Measurements from ENCODE around the gene ADGRB3. TPM values are rescaled to one million over a fixed set of nuclear protein-coding genes. Genes with fewer than 3 reads are reported as not detected.

ADGRB3 gene
- total and polyA plus RNA-seq, 4 donors = 0.21 to 2.3 (median 0.48) TPM

GRCh38 chr6:68654134-68654533, 19.1 kb downstream of the ADGRB3 start:
- H3K4me3 ChIP-seq (ENCODE audit: low read depth in 1 of 3, low read length in 3 of 3) = no peak overlapping the region
- no peaks in the 10 kb centered on the region for H3K9me3 ChIP-seq (ENCODE audit: control insufficient read depth in 4 of 4, low read length in 3 of 4)
- H3K9ac ChIP-seq (ENCODE audit: low read depth in 1 of 2, low read length in 2 of 2) = no peak overlapping the region
- H3K4me1 ChIP-seq (ENCODE audit: control insufficient read depth in 4 of 4, insufficient read depth in 4 of 4, low read length in 3 of 4) = no peaks in the 10 kb centered on the region
- no peaks in the 10 kb centered on the region for H3K36me3 ChIP-seq (ENCODE audit: control insufficient read depth in 4 of 4, insufficient read depth in 3 of 4, low read depth in 1 of 4, low read length in 3 of 4)
- 53% methylated on average over 2 of the region's 2 CpGs for WGBS
- no peaks in the 10 kb centered on the region for H3K27me3 ChIP-seq (ENCODE audit: control insufficient read depth in 4 of 4, insufficient read depth in 4 of 4, low read length in 3 of 4)
- H3K27ac ChIP-seq (ENCODE audit: low read depth in 1 of 2, low read length in 2 of 2) = no peak overlapping the region
- TF ChIP-seq EGR1 (IDR thresholded peaks at IDR 0.05; ENCODE audit: low read depth in 2 of 2) = no peak
- TF ChIP-seq RAD21 (IDR thresholded peaks at IDR 0.05) = no peak
- no peak for TF ChIP-seq TAF1 (conservative IDR thresholded peaks at IDR 0.05)
- no peak for TF ChIP-seq HNF4A (conservative IDR thresholded peaks at IDR 0.05)
- no peak for TF ChIP-seq FOXA1 (IDR thresholded peaks at IDR 0.05)
- no peak for TF ChIP-seq HNF4G (IDR thresholded peaks at IDR 0.05)
- no peak for TF ChIP-seq YY1 (IDR thresholded peaks at IDR 0.05)
- no peak for TF ChIP-seq MAX (IDR thresholded peaks at IDR 0.05)
- no peak for TF ChIP-seq GABPA (IDR thresholded peaks at IDR 0.05 in 1 of 2, conservative IDR thresholded peaks at IDR 0.05 in 1 of 2)
- TF ChIP-seq REST (IDR thresholded peaks at IDR 0.05) = no peak
- TF ChIP-seq JUND (IDR thresholded peaks at IDR 0.05) = no peak
- TF ChIP-seq, protein P1, sequence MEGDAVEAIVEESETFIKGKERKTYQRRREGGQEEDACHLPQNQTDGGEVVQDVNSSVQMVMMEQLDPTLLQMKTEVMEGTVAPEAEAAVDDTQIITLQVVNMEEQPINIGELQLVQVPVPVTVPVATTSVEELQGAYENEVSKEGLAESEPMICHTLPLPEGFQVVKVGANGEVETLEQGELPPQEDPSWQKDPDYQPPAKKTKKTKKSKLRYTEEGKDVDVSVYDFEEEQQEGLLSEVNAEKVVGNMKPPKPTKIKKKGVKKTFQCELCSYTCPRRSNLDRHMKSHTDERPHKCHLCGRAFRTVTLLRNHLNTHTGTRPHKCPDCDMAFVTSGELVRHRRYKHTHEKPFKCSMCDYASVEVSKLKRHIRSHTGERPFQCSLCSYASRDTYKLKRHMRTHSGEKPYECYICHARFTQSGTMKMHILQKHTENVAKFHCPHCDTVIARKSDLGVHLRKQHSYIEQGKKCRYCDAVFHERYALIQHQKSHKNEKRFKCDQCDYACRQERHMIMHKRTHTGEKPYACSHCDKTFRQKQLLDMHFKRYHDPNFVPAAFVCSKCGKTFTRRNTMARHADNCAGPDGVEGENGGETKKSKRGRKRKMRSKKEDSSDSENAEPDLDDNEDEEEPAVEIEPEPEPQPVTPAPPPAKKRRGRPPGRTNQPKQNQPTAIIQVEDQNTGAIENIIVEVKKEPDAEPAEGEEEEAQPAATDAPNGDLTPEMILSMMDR (IDR thresholded peaks at IDR 0.05; ENCODE audit: low read depth, low read length, missing input control) = no peak
- TF ChIP-seq, protein P2, sequence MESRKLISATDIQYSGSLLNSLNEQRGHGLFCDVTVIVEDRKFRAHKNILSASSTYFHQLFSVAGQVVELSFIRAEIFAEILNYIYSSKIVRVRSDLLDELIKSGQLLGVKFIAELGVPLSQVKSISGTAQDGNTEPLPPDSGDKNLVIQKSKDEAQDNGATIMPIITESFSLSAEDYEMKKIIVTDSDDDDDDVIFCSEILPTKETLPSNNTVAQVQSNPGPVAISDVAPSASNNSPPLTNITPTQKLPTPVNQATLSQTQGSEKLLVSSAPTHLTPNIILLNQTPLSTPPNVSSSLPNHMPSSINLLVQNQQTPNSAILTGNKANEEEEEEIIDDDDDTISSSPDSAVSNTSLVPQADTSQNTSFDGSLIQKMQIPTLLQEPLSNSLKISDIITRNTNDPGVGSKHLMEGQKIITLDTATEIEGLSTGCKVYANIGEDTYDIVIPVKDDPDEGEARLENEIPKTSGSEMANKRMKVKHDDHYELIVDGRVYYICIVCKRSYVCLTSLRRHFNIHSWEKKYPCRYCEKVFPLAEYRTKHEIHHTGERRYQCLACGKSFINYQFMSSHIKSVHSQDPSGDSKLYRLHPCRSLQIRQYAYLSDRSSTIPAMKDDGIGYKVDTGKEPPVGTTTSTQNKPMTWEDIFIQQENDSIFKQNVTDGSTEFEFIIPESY (IDR thresholded peaks at IDR 0.05) = no peak
- TF ChIP-seq NR2F2 (IDR thresholded peaks at IDR 0.05) = no peak
- no peak for TF ChIP-seq SP1 (IDR thresholded peaks at IDR 0.05)
- TF ChIP-seq FOXA2 (IDR thresholded peaks at IDR 0.05) = no peak
- TF ChIP-seq RXRA (IDR thresholded peaks at IDR 0.05) = no peak
- TF ChIP-seq ATF3 (IDR thresholded peaks at IDR 0.05) = no peak
- no peak for DNase-seq (ENCODE audit: low spot score)
